DLD1 (cell line): ENCODE data around the gene ZBTB43.
"Not testable (repeated sequence)": the region's sequence is repeated elsewhere in the genome, so short reads cannot be mapped to it uniquely, and the experiment has no call there.

Source experiments
- in situ Hi-C: cut with HindIII; loops from 2 replicates; pipeline ENCODE4 v1.10.0; 2017; ENCODE audit warnings: low sequenced_read_pairs

The ZBTB43 gene

GRCh38 chr9:126788634-126789349 is 16.0 kb upstream of the ZBTB43 start:
- in situ Hi-C loops: no loop called here

GRCh38 chr9:126790561-126790960 is 14.3 kb upstream of the ZBTB43 start:
- in situ Hi-C loops: no loop called here

GRCh38 chr9:126791406-126792230 is 13.2 kb upstream of the ZBTB43 start:
- in situ Hi-C loops: no loop called here

GRCh38 chr9:126793686-126794417 is 11.0 kb upstream of the ZBTB43 start:
- in situ Hi-C loops: no loop called here

GRCh38 chr9:126794441-126794840 is 10.4 kb upstream of the ZBTB43 start:
- in situ Hi-C loops: no loop called here

GRCh38 chr9:126796758-126797157 is 8.1 kb upstream of the ZBTB43 start:
- in situ Hi-C loops: no loop called here

- in situ Hi-C loops: no loop called here
Measured at GRCh38 chr9:126797903-126798302, 6.9 kb upstream of the ZBTB43 start.

- in situ Hi-C loops: no loop called here
Measured at GRCh38 chr9:126799034-126799433, 5.8 kb upstream of the ZBTB43 start.

- in situ Hi-C loops: no loop called here
Measured at GRCh38 chr9:126802318-126803059, 2.4 kb upstream of the ZBTB43 start.

GRCh38 chr9:126804198-126804695 is 593 bp upstream of the ZBTB43 start:
- in situ Hi-C loops: no loop called here

- in situ Hi-C loops: no loop called here
Measured at GRCh38 chr9:126805554-126806262, 868 bp downstream of the ZBTB43 start.

- in situ Hi-C loops: no loop called here
Measured at GRCh38 chr9:126806336-126806735, 1.5 kb downstream of the ZBTB43 start.

- in situ Hi-C loops: no loop called here
Measured at GRCh38 chr9:126809068-126809467, 4.2 kb downstream of the ZBTB43 start.

- in situ Hi-C loops: not testable (repeated sequence)
Measured at GRCh38 chr9:126810221-126810620, 5.4 kb downstream of the ZBTB43 start.

- in situ Hi-C loops: no loop called here
Measured at GRCh38 chr9:126813072-126813471, 8.2 kb downstream of the ZBTB43 start.

GRCh38 chr9:126814091-126814490 is 9.3 kb downstream of the ZBTB43 start:
- in situ Hi-C loops: no loop called here

- in situ Hi-C loops: not testable (repeated sequence)
Measured at GRCh38 chr9:126817615-126818014, 12.8 kb downstream of the ZBTB43 start.

GRCh38 chr9:126818482-126818881 is 13.6 kb downstream of the ZBTB43 start:
- in situ Hi-C loops: no loop called here

GRCh38 chr9:126819482-126819881 is 14.6 kb downstream of the ZBTB43 start:
- in situ Hi-C loops: no loop called here

GRCh38 chr9:126822278-126822677 is 17.4 kb downstream of the ZBTB43 start:
- in situ Hi-C loops: no loop called here
